Gastrocnemius medialis (tissue), 4 donors: ENCODE data around the gene GUCY2D. TPM values are rescaled to one million over a fixed set of nuclear protein-coding genes. Genes with fewer than 3 reads are reported as not detected.
A peak's percentile ranks its signal among the peaks of the same experiment; 100 is the strongest.

Experiments used
- ATAC-seq, 2 donors: fragments of 150-250 bp; one replicate each; pipeline ENCODE4 v1.9.1; 2016
- DNase-seq, 2 donors: peaks; one replicate each; pipeline ENCODE4 v3.0.0-alpha.2; 2019
- H3K27ac ChIP-seq, 4 donors: fragments of 200-600 bp; sonication (generic); 1 replicate in 1 of 4; 2 replicates in 3 of 4; pipeline ENCODE4 v1.5.1; 2016 to 2018; ENCODE audit warnings: mild to moderate bottlenecking in 2 of 4, moderate library complexity in 1 of 4
- H3K27me3 ChIP-seq, 3 donors: fragments of 200-600 bp; sonication (generic) in 2 of 3; 1 replicate in 1 of 3; 2 replicates in 2 of 3; pipeline versions ENCODE4 v1.5.1 to v1.6.0; 2016 to 2019; ENCODE audit warnings: mild to moderate bottlenecking in 1 of 3, moderate library complexity in 1 of 3
- H3K36me3 ChIP-seq, 2 donors: fragments of 200-600 bp; sonication (generic) in 1 of 2; one replicate each; pipeline ENCODE4 v1.5.1; 2017 to 2018
- H3K4me1 ChIP-seq, 2 donors: fragments of 200-600 bp; sonication (generic) in 1 of 2; one replicate each; pipeline ENCODE4 v1.5.1; 2016 to 2017; ENCODE audit warnings: mild to moderate bottlenecking in 2 of 2
- H3K4me3 ChIP-seq, 4 donors: fragments of 200-600 bp; sonication (generic) in 3 of 4; 1 replicate in 1 of 4; 2 replicates in 3 of 4; pipeline ENCODE4 v1.5.1; 2016 to 2019; ENCODE audit warnings: mild to moderate bottlenecking in 2 of 4
- H3K9me3 ChIP-seq, 3 donors: fragments of 200-600 bp; sonication (generic) in 2 of 3; 1 replicate in 1 of 3; 2 replicates in 2 of 3; pipeline ENCODE4 v1.5.1; 2016 to 2019
- CTCF ChIP-seq, 5 experiments: fragments of 450-650 bp in 3 of 5; fragments of 200-600 bp in 2 of 5; sonication (generic) in 2 of 5; IDR thresholded peaks in 4 of 5; conservative IDR thresholded peaks in 1 of 5; 1 replicate in 4 of 5; 2 replicates in 1 of 5; pipeline ENCODE4 v1.5.1; 2016 to 2019; ENCODE audit warnings: antibody characterized with exemption in 5 of 5, mild to moderate bottlenecking in 3 of 5, moderate library complexity in 3 of 5
- POLR2A ChIP-seq, 2 donors: fragments of 450-650 bp; IDR thresholded peaks; one replicate each; pipeline ENCODE4 v1.6.1; 2017; ENCODE audit warnings: antibody characterized with exemption in 2 of 2, mild to moderate bottlenecking in 2 of 2, moderate library complexity in 2 of 2
- in situ Hi-C, 4 donors: fragments of 200-750 bp; cut with MboI; loops; one replicate each; pipeline versions ENCODE4 v1.15.0 to v1.8.0; 2017; ENCODE audit warnings: low sequenced_read_pairs in 4 of 4
- intact Hi-C: fragments of 100-400 bp; cut with DNase I; formaldehyde crosslinking; loops from one replicate; pipeline ENCODE4 v1.15.1; 2023; ENCODE audit warnings: low total_unique reads
- total RNA-seq, 4 donors: library from RNA; depleted of rRNA; stranded (reverse); fragments of >200 nt; gene quantifications; one replicate each; pipeline versions ENCODE4 v1.1.0 to v1.2.3, GENCODE V29; 2016

The GUCY2D gene
- total RNA-seq, 4 donors from 2014 or later, result not detected

GRCh38 chr17:7993972-7994589 lies 8.3 kb upstream of the GUCY2D start:
- intact Hi-C loops, result loop anchor here (5.0 kb wide), 2 partner anchors 62 to 252 kb away; partner anchors contain the start of genes CNTROB and TRAPPC1
- no peaks in the 10 kb centered on the region for H3K36me3 ChIP-seq
- H3K9me3 ChIP-seq, result no peaks in the 10 kb centered on the region
- no peak for ATAC-seq
- no peaks in the 10 kb centered on the region for H3K27me3 ChIP-seq
- H3K4me1 ChIP-seq, result peaks cover 5 to 14% of the 10 kb centered on the region in 2 donors
- H3K4me3 ChIP-seq, result no peak overlapping the region
- TF ChIP-seq CTCF (IDR thresholded peaks at IDR 0.05 in 4 of 5, conservative IDR thresholded peaks at IDR 0.05 in 1 of 5) (no peak), POLR2A (IDR thresholded peaks at IDR 0.05) (no peak)
- in situ Hi-C loops, result loop anchor here in 3 of 4 donors (10.0 to 25.0 kb wide), 3 partner anchors 79 to 257 kb away; partner anchors contain the start of genes CYB5D1 (in 2 of the 3), NAA38 (in 2 of the 3), TMEM88 (in 2 of the 3) and RNF227 (in 1 of the 3)
- no peak for DNase-seq
- H3K27ac ChIP-seq, result peak overlapping the region in 3 of 4 donors; percentile 42 to 50 (median 44)

GRCh38 chr17:7995724-7996123 lies 6.7 kb upstream of the GUCY2D start:
- Histone ChIP-seq H3K4me3 (no peak overlapping the region), H3K36me3 (no peaks in the 10 kb centered on the region), H3K27ac (no peak overlapping the region), H3K9me3 (no peaks in the 10 kb centered on the region), H3K27me3 (peaks cover 0 to 5% (median 2%) of the 10 kb centered on the region in 3 donors), H3K4me1 (peaks cover 5% of the 10 kb centered on the region in 2 donors)
- DNase-seq, result no peak
- ATAC-seq, result no peak
- intact Hi-C loops, result no loop called here
- TF ChIP-seq POLR2A (IDR thresholded peaks at IDR 0.05) (no peak), CTCF (IDR thresholded peaks at IDR 0.05 in 4 of 5, conservative IDR thresholded peaks at IDR 0.05 in 1 of 5) (no peak)
- in situ Hi-C loops, result loop anchor here in 3 of 4 donors (10.0 to 25.0 kb wide), 3 partner anchors 81 to 258 kb away; partner anchors contain the start of genes CYB5D1 (in 2 of the 3), NAA38 (in 2 of the 3), TMEM88 (in 2 of the 3) and RNF227 (in 1 of the 3)

GRCh38 chr17:7997186-7997585 lies 5.2 kb upstream of the GUCY2D start:
- H3K4me3 ChIP-seq, result no peak overlapping the region
- TF ChIP-seq POLR2A (IDR thresholded peaks at IDR 0.05) (no peak), CTCF (IDR thresholded peaks at IDR 0.05 in 4 of 5, conservative IDR thresholded peaks at IDR 0.05 in 1 of 5) (peak in 3 of 5 experiments; percentile 16 to 55 (median 48))
- H3K9me3 ChIP-seq, result no peaks in the 10 kb centered on the region
- intact Hi-C loops, result no loop called here
- no peaks in the 10 kb centered on the region for H3K36me3 ChIP-seq
- peak in 1 of 2 donors; percentile 70 for DNase-seq
- peak overlapping the region; percentile 49 to 81 (median 56) for H3K27ac ChIP-seq
- peaks cover 10 to 20% (median 12%) of the 10 kb centered on the region in 3 donors for H3K27me3 ChIP-seq
- in situ Hi-C loops, result loop anchor here in 3 of 4 donors (10.0 to 25.0 kb wide), 3 partner anchors 82 to 260 kb away; partner anchors contain the start of genes CYB5D1 (in 2 of the 3), NAA38 (in 2 of the 3), TMEM88 (in 2 of the 3) and RNF227 (in 1 of the 3)
- H3K4me1 ChIP-seq, result peaks cover 5% of the 10 kb centered on the region in 2 donors
- ATAC-seq, result peak; percentile 93 to 100

GRCh38 chr17:8002721-8003593 lies 542 bp downstream of the GUCY2D start:
- H3K4me3 ChIP-seq, result peak overlapping the region; percentile 10 to 44 (median 34)
- ATAC-seq, result no peak

More at GRCh38 chr17:8002721-8003593, 542 bp downstream of the GUCY2D start:
- Histone ChIP-seq H3K27ac (no peak overlapping the region), H3K36me3 (no peaks in the 10 kb centered on the region), H3K27me3 (peaks cover 30 to 50% (median 37%) of the 10 kb centered on the region in 3 donors), H3K4me1 (peaks cover 0 to 6% of the 10 kb centered on the region in 2 donors), H3K9me3 (no peaks in the 10 kb centered on the region)
- intact Hi-C loops, result no loop called here
- in situ Hi-C loops, result no loop called here
- TF ChIP-seq CTCF (IDR thresholded peaks at IDR 0.05 in 4 of 5, conservative IDR thresholded peaks at IDR 0.05 in 1 of 5) (no peak), POLR2A (IDR thresholded peaks at IDR 0.05) (no peak)
- DNase-seq, result no peak
